GM18520 (cell line): Measurements from ENCODE around the gene TBK1.
"Not testable (repeated sequence)": the region's sequence is repeated elsewhere in the genome, so short reads cannot be mapped to it uniquely, and the experiment has no call there.

Experiments
- ATAC-seq: cut with Tn5 transposase; IDR thresholded peaks from one replicate; pipeline ENCODE4 v1.9.1; 2021; ENCODE audit not compliant: unreplicated experiment

Gene TBK1

GRCh38 chr12:64494998-64495729 is 43.2 kb downstream of the TBK1 start:
- no peak for ATAC-seq

GRCh38 chr12:64496839-64497400 is 45.0 kb downstream of the TBK1 start:
- no peak for ATAC-seq

GRCh38 chr12:64497484-64497883 is 45.6 kb downstream of the TBK1 start:
- ATAC-seq = no peak

GRCh38 chr12:64497903-64498302 is 46.0 kb downstream of the TBK1 start:
- ATAC-seq = no peak

GRCh38 chr12:64500394-64500793 is 48.5 kb downstream of the TBK1 start:
- no peak for ATAC-seq

- ATAC-seq = no peak
Observed at GRCh38 chr12:64501486-64501885, 49.6 kb downstream of the TBK1 start.

- ATAC-seq = no peak
Observed at GRCh38 chr12:64506955-64507354, 55.0 kb downstream of the TBK1 start.

GRCh38 chr12:64510667-64511066 is 58.7 kb downstream of the TBK1 start:
- no peak for ATAC-seq

- ATAC-seq = no peak
Observed at GRCh38 chr12:64518396-64518795, 66.5 kb downstream of the TBK1 start.

GRCh38 chr12:64521833-64522232 is 69.9 kb downstream of the TBK1 start:
- ATAC-seq = no peak

- no peak for ATAC-seq
Observed at GRCh38 chr12:64522316-64522715, 70.4 kb downstream of the TBK1 start.

GRCh38 chr12:64522807-64523206 is 70.9 kb downstream of the TBK1 start:
- no peak for ATAC-seq

GRCh38 chr12:64523565-64524444 is 71.9 kb downstream of the TBK1 start:
- ATAC-seq = not testable (repeated sequence)

GRCh38 chr12:64525461-64526160 is 73.7 kb downstream of the TBK1 start:
- ATAC-seq = no peak

GRCh38 chr12:64526859-64527258 is 74.9 kb downstream of the TBK1 start:
- ATAC-seq = no peak

- ATAC-seq = no peak
Observed at GRCh38 chr12:64528616-64529015, 76.7 kb downstream of the TBK1 start.

- no peak for ATAC-seq
Observed at GRCh38 chr12:64530566-64530965, 78.6 kb downstream of the TBK1 start.

- ATAC-seq = no peak
Observed at GRCh38 chr12:64531665-64532334, 79.9 kb downstream of the TBK1 start.

- ATAC-seq = no peak
Observed at GRCh38 chr12:64532734-64533351, 80.9 kb downstream of the TBK1 start.

GRCh38 chr12:64534672-64535199 is 82.8 kb downstream of the TBK1 start:
- ATAC-seq = no peak
